Adrenal gland (tissue), 12 donors: ENCODE measurements around the gene RNASEH1. TPM values are rescaled to one million over a fixed set of nuclear protein-coding genes. Genes with fewer than 3 reads are reported as not detected.

Experiments used
- DNase-seq, 7 donors: peaks; one replicate each; pipeline ENCODE4 v3.0.0-alpha.2; 2019 to 2020
- H3K27ac ChIP-seq, 5 donors: fragments of 200-600 bp; sonication (generic) in 4 of 5; 1 replicate in 3 of 5; 2 replicates in 2 of 5; pipeline versions ENCODE4 v1.5.1 to v1.8.0; 2016 to 2020; ENCODE audit warnings: mild to moderate bottlenecking in 1 of 5
- H3K27me3 ChIP-seq: fragments of 200-600 bp; 2 replicates; pipeline ENCODE4 v1.8.0; 2021
- H3K36me3 ChIP-seq, 2 donors: fragments of 200-600 bp; replicated peaks in 1 of 2; 1 replicate in 1 of 2; 2 replicates in 1 of 2; pipeline versions ENCODE4 v1.5.1 to v1.8.0; 2018 to 2022
- H3K4me1 ChIP-seq, 2 donors: fragments of 200-600 bp; replicated peaks in 1 of 2; 1 replicate in 1 of 2; 2 replicates in 1 of 2; pipeline versions ENCODE4 v1.5.1 to v1.8.0; 2018 to 2021
- H3K4me3 ChIP-seq, 4 donors: fragments of 200-600 bp; sonication (generic) in 3 of 4; one replicate each; pipeline ENCODE4 v1.5.1; 2016 to 2018
- H3K9me3 ChIP-seq, 3 donors: fragments of 200-600 bp; sonication (generic) in 1 of 3; replicated peaks in 1 of 3; 1 replicate in 2 of 3; 2 replicates in 1 of 3; pipeline versions ENCODE4 v1.5.1 to v1.8.0; 2016 to 2021
- CTCF ChIP-seq, 6 experiments: fragments of 450-650 bp in 4 of 6; fragments of 200-600 bp in 2 of 6; sonication (generic) in 1 of 6; IDR thresholded peaks; 1 replicate in 5 of 6; 2 replicates in 1 of 6; pipeline versions ENCODE4 v1.5.1 to v1.8.0; 2016 to 2021; ENCODE audit warnings: antibody characterized with exemption in 6 of 6, mild to moderate bottlenecking in 2 of 6, moderate library complexity in 1 of 6
- POLR2A ChIP-seq, 2 donors: fragments of 450-650 bp; IDR thresholded peaks; one replicate each; pipeline ENCODE4 v1.6.1; 2017; ENCODE audit warnings: antibody characterized with exemption in 2 of 2, mild to moderate bottlenecking in 2 of 2, moderate library complexity in 1 of 2
- WGBS, 4 donors: extraction: QIAGEN DNeasy Blood & Tissue Kit in 2 of 4; methylation state at CpG; one replicate each; pipeline versions ENCODE4 v1.1.5 to v1.1.7; 2013 to 2017; 5-methylcytosine and 5-hydroxymethylcytosine counted together
- intact Hi-C, 2 donors: fragments of 100-400 bp; cut with DNase I; formaldehyde crosslinking; loops; one replicate each; pipeline versions ENCODE4 v1.14.1 to v1.15.0; 2022 to 2023
- polyA plus RNA-seq, 3 donors: library from polyadenylated mRNA; stranded (reverse); fragments of 200-250 nt in 2 of 3; fragments of 350-450 nt in 1 of 3; fragmentation: Illumina TruSeq in 1 of 3; extraction: RNeasy Lipid Tissue Mini Kit (QIAGEN cat#74804) in 1 of 3; gene quantifications; one replicate each; pipeline ENCODE4 v1.2.3, GENCODE V29; 2013 to 2014
- total RNA-seq, 9 donors: library from RNA; depleted of rRNA in 4 of 9; stranded (reverse); fragments of >200 nt in 4 of 9; fragments of 120-200 nt in 1 of 9; fragmentation: NEBNext Ultra II Directional in 1 of 9; extraction: Animal tissue kit (Norgen Biotek cat#: 25700) in 1 of 9; gene quantifications; one replicate each; pipeline versions ENCODE4 v1.1.0 to v1.2.4, GENCODE V29; 2013 to 2023
- donor health status: healthy with polysubstance abuse.
- donor health status: Bipolar disorder and iron deficiency.
- donor health status: DM: yes; HTN: yes; CAD: no.
- donor health status: DM: no; HTN: no; CAD: no.
- donor health status: DM: no; HTN: no; CAD: no.
- donor health status: DM: yes; HTN: yes; CAD: no.

The RNASEH1 gene
- total and polyA plus RNA-seq, 12 donors: 4.5 to 27.6 (median 17.5) TPM

GRCh38 chr2:3602553-3603339, 44.6 kb upstream of the RNASEH1 start:
- H3K27me3 ChIP-seq: no peaks in the 10 kb centered on the region
- WGBS, 4 donors: 77 to 91% (median 84%) methylated on average over 25 of the region's 25 CpGs
- H3K27ac ChIP-seq: peak overlapping the region in 1 of 5 donors; percentile 22
- H3K4me3 ChIP-seq: no peak overlapping the region
- H3K36me3 ChIP-seq: no peaks in the 10 kb centered on the region
- peaks cover 0 to 7% of the 10 kb centered on the region in 2 donors for H3K4me1 ChIP-seq
- no peaks in the 10 kb centered on the region for H3K9me3 ChIP-seq
- peak in 2 of 7 donors; percentile 17 to 51 for DNase-seq
- TF ChIP-seq POLR2A (IDR thresholded peaks at IDR 0.05) (no peak), CTCF (IDR thresholded peaks at IDR 0.05) (no peak)
- intact Hi-C loops: no loop called here

DNA sequence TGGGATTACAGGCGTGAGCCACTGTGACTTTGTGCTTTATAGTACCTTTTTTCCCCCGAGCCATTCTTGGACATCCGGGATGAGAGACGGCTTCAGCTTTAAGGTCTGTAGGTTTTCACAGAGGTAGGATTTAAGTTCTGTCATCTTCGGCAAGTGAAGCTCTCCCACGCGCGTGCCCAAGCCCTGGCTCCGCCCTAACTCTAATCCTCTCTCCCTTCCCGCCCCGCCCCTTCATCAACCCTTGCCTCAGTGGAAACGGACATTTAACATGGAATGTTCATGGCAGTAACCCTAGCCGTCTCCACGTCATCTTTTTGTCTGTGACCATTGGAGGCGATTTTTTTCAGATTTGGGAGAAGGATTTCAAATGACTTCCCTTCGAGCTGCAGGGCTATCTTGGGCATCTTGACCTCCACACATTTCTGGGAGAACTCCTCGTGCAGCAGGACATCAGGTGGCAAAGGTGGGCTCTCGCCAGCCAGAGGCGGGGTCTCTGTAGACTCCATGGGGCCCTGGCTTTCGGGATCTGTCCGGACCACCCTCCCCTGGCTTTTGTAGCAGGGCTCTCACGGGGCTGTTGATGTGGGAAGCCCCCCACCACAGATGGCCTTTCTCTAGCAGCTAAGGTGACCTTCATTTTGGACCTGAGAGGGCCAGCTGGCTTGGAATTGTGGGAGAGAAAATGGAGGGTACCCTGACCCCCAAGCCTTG, 43.6 kb upstream of the RNASEH1 start:
- Histone ChIP-seq H3K27ac (no peak overlapping the region), H3K27me3 (no peaks in the 10 kb centered on the region), H3K9me3 (no peaks in the 10 kb centered on the region), H3K4me3 (no peak overlapping the region), H3K36me3 (no peaks in the 10 kb centered on the region), H3K4me1 (peaks cover 0 to 7% of the 10 kb centered on the region in 2 donors)
- TF ChIP-seq POLR2A (IDR thresholded peaks at IDR 0.05): no peak
- no peak for TF ChIP-seq CTCF (IDR thresholded peaks at IDR 0.05)
- intact Hi-C loops: no loop called here
- peak in 2 of 7 donors; percentile 17 to 46 for DNase-seq
- WGBS, 4 donors: 74 to 81% (median 81%) methylated on average over 22 of the region's 22 CpGs

GRCh38 chr2:3600256-3600855, 42.2 kb upstream of the RNASEH1 start:
- Histone ChIP-seq H3K27ac (no peak overlapping the region), H3K4me3 (no peak overlapping the region), H3K36me3 (no peaks in the 10 kb centered on the region), H3K9me3 (no peaks in the 10 kb centered on the region), H3K27me3 (no peaks in the 10 kb centered on the region), H3K4me1 (peaks cover 0 to 7% of the 10 kb centered on the region in 2 donors)
- intact Hi-C loops: no loop called here
- TF ChIP-seq POLR2A (IDR thresholded peaks at IDR 0.05) (no peak), CTCF (IDR thresholded peaks at IDR 0.05) (no peak)
- 84 to 89% (median 85%) methylated on average over 11 of the region's 11 CpGs for WGBS, 4 donors
- no peak for DNase-seq
